ENCODE measurements around the gene BAIAP2.

DNA sequence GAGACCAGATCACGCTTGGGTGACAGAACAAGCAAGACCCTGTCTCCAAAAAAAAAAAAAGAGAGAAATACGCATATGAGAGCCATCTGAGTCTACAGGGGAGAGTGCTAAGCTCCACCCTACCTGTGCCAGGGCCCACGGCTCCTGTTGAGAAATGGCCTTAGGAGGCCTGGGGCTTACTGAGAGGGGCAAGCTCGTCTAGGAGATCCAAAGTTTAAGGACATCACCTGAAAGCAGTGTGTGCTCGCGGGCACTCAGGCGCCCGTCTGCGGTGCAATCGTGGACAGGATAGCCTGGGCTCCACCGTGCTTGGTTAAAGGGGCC, 14.5 kb upstream of the BAIAP2 start:
- TF ChIP-seq, protein P1, sequence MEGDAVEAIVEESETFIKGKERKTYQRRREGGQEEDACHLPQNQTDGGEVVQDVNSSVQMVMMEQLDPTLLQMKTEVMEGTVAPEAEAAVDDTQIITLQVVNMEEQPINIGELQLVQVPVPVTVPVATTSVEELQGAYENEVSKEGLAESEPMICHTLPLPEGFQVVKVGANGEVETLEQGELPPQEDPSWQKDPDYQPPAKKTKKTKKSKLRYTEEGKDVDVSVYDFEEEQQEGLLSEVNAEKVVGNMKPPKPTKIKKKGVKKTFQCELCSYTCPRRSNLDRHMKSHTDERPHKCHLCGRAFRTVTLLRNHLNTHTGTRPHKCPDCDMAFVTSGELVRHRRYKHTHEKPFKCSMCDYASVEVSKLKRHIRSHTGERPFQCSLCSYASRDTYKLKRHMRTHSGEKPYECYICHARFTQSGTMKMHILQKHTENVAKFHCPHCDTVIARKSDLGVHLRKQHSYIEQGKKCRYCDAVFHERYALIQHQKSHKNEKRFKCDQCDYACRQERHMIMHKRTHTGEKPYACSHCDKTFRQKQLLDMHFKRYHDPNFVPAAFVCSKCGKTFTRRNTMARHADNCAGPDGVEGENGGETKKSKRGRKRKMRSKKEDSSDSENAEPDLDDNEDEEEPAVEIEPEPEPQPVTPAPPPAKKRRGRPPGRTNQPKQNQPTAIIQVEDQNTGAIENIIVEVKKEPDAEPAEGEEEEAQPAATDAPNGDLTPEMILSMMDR (IDR thresholded peaks at IDR 0.05), result no peak
- no peak for TF ChIP-seq EZH2 (IDR thresholded peaks at IDR 0.05; ENCODE audit: borderline replicate concordance, insufficient read depth, low read depth, low read length, poor library complexity, severe bottlenecking)
